HFF-Myc (cell line): ENCODE results near the gene SMCO3.
A peak's percentile ranks its signal among the peaks of the same experiment; 100 is the strongest.

ENCODE experiments used
- DNase-seq: peaks from one replicate; pipeline ENCODE4 v3.0.0-alpha.2; 2011; ENCODE audit warnings: low read depth; ENCODE audit errors: extremely low read depth
- H3K4me3 ChIP-seq: replicated peaks from 2 replicates; pipeline ENCODE4 v1.5.1; 2011; ENCODE audit warnings: low read depth, mild to moderate bottlenecking, control low read depth, low read length
- TF ChIP-seq, protein P1 (sequence below): IDR thresholded peaks from 2 replicates; pipeline ENCODE4 v1.5.1; 2012; ENCODE audit warnings: mild to moderate bottlenecking, low read depth, low read length, control low read depth; ENCODE audit errors: missing control alignments

Gene SMCO3

DNA sequence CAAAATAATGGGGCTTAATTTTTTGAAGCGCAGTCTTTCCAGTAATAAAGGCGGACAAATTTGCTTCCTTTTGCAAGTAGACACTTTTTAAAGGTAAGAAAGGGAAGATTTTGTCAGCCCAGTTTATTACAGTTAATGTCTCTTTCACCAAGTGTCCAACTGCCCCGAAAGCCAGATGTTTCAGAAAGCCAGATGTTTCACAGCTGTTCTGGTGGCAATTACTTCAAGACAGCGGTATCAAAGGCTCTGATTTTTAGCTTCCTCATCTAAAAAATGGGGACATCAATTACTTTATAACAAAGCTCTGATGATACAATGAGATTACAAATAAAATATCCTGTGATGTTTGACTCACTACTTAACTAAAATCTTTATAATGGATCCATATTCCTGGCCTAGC lies 11.7 kb downstream of the SMCO3 start:
- TF ChIP-seq, protein P1, sequence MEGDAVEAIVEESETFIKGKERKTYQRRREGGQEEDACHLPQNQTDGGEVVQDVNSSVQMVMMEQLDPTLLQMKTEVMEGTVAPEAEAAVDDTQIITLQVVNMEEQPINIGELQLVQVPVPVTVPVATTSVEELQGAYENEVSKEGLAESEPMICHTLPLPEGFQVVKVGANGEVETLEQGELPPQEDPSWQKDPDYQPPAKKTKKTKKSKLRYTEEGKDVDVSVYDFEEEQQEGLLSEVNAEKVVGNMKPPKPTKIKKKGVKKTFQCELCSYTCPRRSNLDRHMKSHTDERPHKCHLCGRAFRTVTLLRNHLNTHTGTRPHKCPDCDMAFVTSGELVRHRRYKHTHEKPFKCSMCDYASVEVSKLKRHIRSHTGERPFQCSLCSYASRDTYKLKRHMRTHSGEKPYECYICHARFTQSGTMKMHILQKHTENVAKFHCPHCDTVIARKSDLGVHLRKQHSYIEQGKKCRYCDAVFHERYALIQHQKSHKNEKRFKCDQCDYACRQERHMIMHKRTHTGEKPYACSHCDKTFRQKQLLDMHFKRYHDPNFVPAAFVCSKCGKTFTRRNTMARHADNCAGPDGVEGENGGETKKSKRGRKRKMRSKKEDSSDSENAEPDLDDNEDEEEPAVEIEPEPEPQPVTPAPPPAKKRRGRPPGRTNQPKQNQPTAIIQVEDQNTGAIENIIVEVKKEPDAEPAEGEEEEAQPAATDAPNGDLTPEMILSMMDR = no peak
- H3K4me3 ChIP-seq = peak overlapping the region; percentile 94
- DNase-seq = no peak

DNA sequence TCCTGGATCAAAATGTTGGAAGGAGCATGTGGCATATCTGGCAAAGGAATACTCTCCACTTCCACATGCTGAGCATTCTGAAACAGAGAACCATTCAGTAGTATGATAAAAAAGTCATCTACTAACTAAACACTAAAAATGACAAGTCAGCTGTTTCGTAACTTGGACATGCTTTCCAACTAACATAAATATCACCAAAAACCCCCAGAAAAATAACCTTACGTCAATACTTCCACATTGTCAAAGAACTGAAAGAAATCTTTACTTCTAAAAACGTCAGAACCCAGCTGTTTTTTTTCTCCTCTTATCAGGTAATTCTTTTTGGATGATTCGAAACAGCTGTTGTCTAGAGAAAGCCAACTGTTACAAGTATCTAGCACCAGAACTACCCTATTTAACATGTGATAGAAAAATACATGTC lies 18.9 kb downstream of the SMCO3 start:
- TF ChIP-seq, protein P1 = no peak
- DNase-seq = no peak
- no peak overlapping the region for H3K4me3 ChIP-seq

DNA sequence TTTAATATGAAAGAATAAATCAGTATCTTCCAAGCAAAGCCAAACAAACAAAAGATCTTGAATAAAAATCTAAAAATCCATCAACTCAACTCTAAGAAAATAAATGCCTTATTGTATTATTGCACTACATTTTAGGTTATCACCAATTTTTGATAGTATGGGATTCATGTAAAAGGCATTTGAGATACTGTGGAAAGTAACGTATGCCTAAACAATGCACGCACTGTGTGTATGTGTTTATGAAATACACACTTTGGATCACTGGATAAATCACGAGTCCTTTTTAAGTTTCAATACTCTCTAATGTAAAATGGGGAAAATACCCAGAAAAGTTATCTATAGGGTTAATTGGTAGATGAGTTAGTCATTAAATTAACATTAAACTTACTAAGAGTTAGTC lies 28.4 kb downstream of the SMCO3 start:
- DNase-seq = no peak
- TF ChIP-seq, protein P1 = no peak
- H3K4me3 ChIP-seq = no peak overlapping the region

DNA sequence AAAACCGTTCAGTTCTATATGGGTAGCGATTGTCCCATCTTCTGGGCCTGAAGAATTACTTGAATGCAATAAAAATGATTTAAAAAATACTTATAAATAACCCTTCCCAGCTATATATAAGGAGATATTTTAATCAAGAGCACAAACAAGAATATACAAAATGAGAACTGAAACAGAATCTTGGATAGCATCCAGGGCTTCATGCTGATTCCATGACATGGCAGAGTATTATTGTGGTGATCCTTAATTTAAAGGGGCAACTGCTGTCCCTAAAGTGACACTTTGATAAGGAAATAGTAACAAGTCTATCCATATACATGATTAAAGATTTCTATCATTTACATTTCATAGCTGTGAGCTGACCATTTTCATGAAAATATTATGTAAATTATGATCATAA lies 29.5 kb downstream of the SMCO3 start:
- TF ChIP-seq, protein P1 = no peak
- DNase-seq = no peak
- no peak overlapping the region for H3K4me3 ChIP-seq

DNA sequence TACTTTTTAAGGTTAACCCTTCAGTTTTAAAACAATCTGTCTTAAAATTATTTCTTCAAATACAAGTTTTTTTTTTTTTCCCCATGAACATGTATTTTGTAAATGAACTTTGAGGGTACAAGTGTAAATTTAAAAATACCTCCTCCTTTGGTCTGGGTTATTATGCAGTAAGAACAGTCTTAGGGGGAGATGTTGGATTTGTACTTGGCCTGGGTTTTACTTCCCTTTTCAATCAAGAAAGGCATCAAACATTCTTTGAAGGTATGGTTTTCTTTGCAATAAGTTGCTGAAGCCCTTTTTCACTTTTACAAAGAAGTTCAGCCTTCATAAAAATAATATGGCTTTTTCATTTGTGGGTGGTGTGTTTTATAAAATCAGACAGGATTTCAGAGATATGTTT lies 31.2 kb downstream of the SMCO3 start:
- TF ChIP-seq, protein P1 = no peak
- DNase-seq = no peak
- H3K4me3 ChIP-seq = no peak overlapping the region

DNA sequence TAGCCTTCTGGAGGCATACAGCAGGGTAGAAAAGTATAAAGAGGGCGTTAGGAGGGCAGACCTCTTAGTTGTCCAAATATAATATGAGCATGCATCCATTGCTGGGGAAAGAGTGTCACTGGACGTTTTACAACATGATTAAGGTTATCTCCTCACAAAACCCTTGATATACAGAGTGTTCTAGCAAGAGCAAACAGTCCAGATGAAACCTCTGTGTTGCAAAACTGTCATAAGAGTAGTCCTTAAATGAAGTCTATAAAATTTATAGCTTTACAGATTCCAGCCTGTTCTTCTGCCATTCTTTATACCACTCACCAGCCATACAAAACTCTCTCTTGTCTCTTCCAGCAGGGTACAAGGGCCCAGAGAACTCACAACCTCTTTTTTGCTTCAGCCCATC lies 32.4 kb downstream of the SMCO3 start:
- TF ChIP-seq, protein P1 = no peak
- no peak for DNase-seq
- no peak overlapping the region for H3K4me3 ChIP-seq

DNA sequence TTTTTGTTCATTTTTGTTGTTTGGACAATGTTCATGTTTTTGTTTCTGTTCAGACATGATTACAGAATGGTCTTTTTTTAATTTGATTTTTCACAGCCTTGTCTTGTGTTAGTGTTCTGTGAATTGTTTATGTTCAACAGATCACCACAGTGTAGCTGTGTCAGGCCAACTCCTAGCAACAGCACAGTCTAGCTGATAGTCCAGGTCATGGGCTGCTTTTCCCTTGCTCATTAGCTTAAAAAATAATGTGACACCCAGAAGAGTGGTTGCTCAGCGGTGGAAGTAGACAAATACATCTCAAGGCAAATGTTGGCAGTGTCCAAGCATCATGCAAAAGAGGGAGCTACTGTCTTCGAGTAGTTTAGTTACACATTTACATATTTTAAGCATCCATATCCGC lies 33.1 kb downstream of the SMCO3 start:
- TF ChIP-seq, protein P1 = no peak
- DNase-seq = no peak
- H3K4me3 ChIP-seq = no peak overlapping the region
